IMR-90 (cell line): ENCODE data around the gene CACNA1I. TPM values are rescaled to one million over a fixed set of nuclear protein-coding genes. Genes with fewer than 3 reads are reported as not detected.

Source experiments
- ATAC-seq: fragments of 200-7000 bp; cut with Tn5 transposase; 2 replicates; pipeline ENCODE4 v1.9.1; 2020; ENCODE audit warnings: low read depth, mild to moderate bottlenecking, moderate library complexity
- BruUV-seq: library from RNA; stranded (reverse); fragments of 400-500 nt; replicated peaks from 2 replicates; lab custom pipeline; 2021; lab: Mats Ljungman, UMichigan
- CTCF ChIA-PET: fragments of 300-600 bp; formaldehyde crosslinking; extraction: SDS; loops from one replicate; lab custom pipeline; 2021; ENCODE audit warnings: antibody characterized with exemption; lab: Yijun Ruan, JAX
- POLR2A ChIA-PET: fragments of 300-600 bp; sonication (Branson Sonifier 250); formaldehyde crosslinking; loops from one replicate; lab custom pipeline; 2022; ENCODE audit warnings: antibody characterized with exemption; ENCODE audit not compliant: unreplicated experiment; lab: Charles Lee
- DNase-seq: peaks from one replicate; pipeline ENCODE4 v3.0.0; 2013
- H2AFZ ChIP-seq: replicated peaks from 2 replicates; pipeline ENCODE3; 2013; ENCODE audit warnings: low read length, mild to moderate bottlenecking; ENCODE audit not compliant: poor library complexity
- H2AK5ac ChIP-seq: 2 replicates; pipeline ENCODE4 v1.6.1; 2013; ENCODE audit warnings: low read depth, low read length, inconsistent platforms
- H2AK9ac ChIP-seq: replicated peaks from 2 replicates; pipeline ENCODE3; 2013; ENCODE audit warnings: mild to moderate bottlenecking, low read depth, low read length, moderate library complexity; ENCODE audit not compliant: poor library complexity
- H2BK120ac ChIP-seq: 2 replicates; pipeline ENCODE4 v1.6.1; 2013; ENCODE audit warnings: low read depth, low read length, inconsistent platforms
- H2BK15ac ChIP-seq: 3 replicates; pipeline ENCODE4 v1.6.1; 2013; ENCODE audit warnings: low read depth, low read length, inconsistent platforms
- H2BK20ac ChIP-seq: 2 replicates; pipeline ENCODE4 v1.6.1; 2013; ENCODE audit warnings: low read depth, mild to moderate bottlenecking, inconsistent platforms, low read length, moderate library complexity
- H2BK5ac ChIP-seq: 2 replicates; pipeline ENCODE4 v1.6.1; 2013; ENCODE audit warnings: mild to moderate bottlenecking, low read depth, low read length, inconsistent platforms; ENCODE audit not compliant: poor library complexity, severe bottlenecking
- H3K14ac ChIP-seq: replicated peaks from 2 replicates; pipeline ENCODE4 v1.6.1; 2013; ENCODE audit warnings: low read depth, low read length, inconsistent platforms
- H3K18ac ChIP-seq: 2 replicates; pipeline ENCODE4 v1.6.1; 2013; ENCODE audit warnings: low read depth, low read length, control low read depth
- H3K23ac ChIP-seq: 2 replicates; pipeline ENCODE4 v1.6.1; 2013; ENCODE audit warnings: low read depth, low read length, inconsistent platforms
- H3K27ac ChIP-seq: 2 replicates; pipeline ENCODE4 v1.5.1; 2013; ENCODE audit warnings: mild to moderate bottlenecking, control low read depth, low read length; ENCODE audit not compliant: insufficient read depth
- H3K27me3 ChIP-seq: 2 replicates; pipeline ENCODE4 v1.6.1; 2013; ENCODE audit warnings: low read length; ENCODE audit not compliant: control insufficient read depth, insufficient read depth
- H3K36me3 ChIP-seq: 2 replicates; pipeline ENCODE4 v1.6.1; 2013; ENCODE audit warnings: low read length, mixed read lengths; ENCODE audit not compliant: control insufficient read depth, insufficient read depth
- H3K4ac ChIP-seq: 2 replicates; pipeline ENCODE4 v1.6.1; 2013; ENCODE audit warnings: low read depth, low read length, inconsistent platforms
- H3K4me1 ChIP-seq: 2 replicates; pipeline ENCODE4 v1.6.1; 2013; ENCODE audit warnings: low read length, mixed read lengths; ENCODE audit not compliant: control insufficient read depth, insufficient read depth
- H3K4me2 ChIP-seq: 2 replicates; pipeline ENCODE4 v1.6.1; 2013; ENCODE audit warnings: low read depth, mild to moderate bottlenecking, control low read depth, low read length, moderate library complexity
- H3K4me3 ChIP-seq: 2 replicates; pipeline ENCODE4 v1.5.1; 2013; ENCODE audit warnings: low read depth, mild to moderate bottlenecking, control low read depth, low read length, moderate library complexity; ENCODE audit not compliant: insufficient read depth
- H3K56ac ChIP-seq: 2 replicates; pipeline ENCODE4 v1.6.1; 2013; ENCODE audit warnings: low read length, inconsistent platforms; ENCODE audit not compliant: insufficient read depth; ENCODE audit errors: extremely low read depth
- H3K79me1 ChIP-seq, 2 experiments: 2 replicates each; pipeline ENCODE4 v1.6.1; 2013; ENCODE audit warnings: low read length in 2 of 2, inconsistent platforms in 1 of 2, low read depth in 1 of 2
- H3K9ac ChIP-seq: 2 replicates; pipeline ENCODE4 v1.6.1; 2013; ENCODE audit warnings: low read depth, low read length, control low read depth
- H3K9me1 ChIP-seq: 2 replicates; pipeline ENCODE4 v1.6.1; 2013; ENCODE audit warnings: low read length, inconsistent platforms; ENCODE audit not compliant: insufficient read depth
- H3K9me3 ChIP-seq: 2 replicates; pipeline ENCODE4 v1.6.1; 2013; ENCODE audit warnings: low read length; ENCODE audit not compliant: control insufficient read depth, insufficient read depth
- H4K20me1 ChIP-seq: 2 replicates; pipeline ENCODE4 v1.6.1; 2013; ENCODE audit warnings: low read length, inconsistent platforms; ENCODE audit not compliant: insufficient read depth
- H4K5ac ChIP-seq: 2 replicates; pipeline ENCODE4 v1.6.1; 2013; ENCODE audit warnings: mild to moderate bottlenecking, low read depth, low read length, control low read depth
- H4K8ac ChIP-seq, 2 experiments: 2 replicates each; pipeline ENCODE4 v1.6.1; 2013; ENCODE audit warnings: low read depth in 2 of 2, low read length in 2 of 2, control low read depth in 1 of 2, inconsistent platforms in 1 of 2
- H4K91ac ChIP-seq: 2 replicates; pipeline ENCODE4 v1.6.1; 2013; ENCODE audit warnings: low read depth, low read length, inconsistent platforms; ENCODE audit not compliant: insufficient read depth
- FOS ChIP-seq: fragments of 150-350 bp; IDR thresholded peaks from 2 replicates; pipeline ENCODE4 v1.6.1; 2016; ENCODE audit warnings: low read depth, low read length
- NFE2L2 ChIP-seq: fragments of 150-350 bp; IDR thresholded peaks from 2 replicates; pipeline ENCODE4 v1.6.1; 2016; ENCODE audit warnings: low read depth, mild to moderate bottlenecking, low read length
- POLR2A ChIP-seq: IDR thresholded peaks from 2 replicates; pipeline ENCODE4 v1.6.1; 2012; ENCODE audit warnings: mild to moderate bottlenecking, low read depth, low read length
- RAD21 ChIP-seq: IDR thresholded peaks from 2 replicates; pipeline ENCODE4 v1.6.1; 2012; ENCODE audit warnings: low read length, improper control_type of control experiment
- RCOR1 ChIP-seq: IDR thresholded peaks from 2 replicates; pipeline ENCODE4 v1.6.1; 2012; ENCODE audit warnings: mild to moderate bottlenecking, low read length, improper control_type of control experiment; ENCODE audit not compliant: insufficient replicate concordance
- RFX5 ChIP-seq: IDR thresholded peaks from 2 replicates; pipeline ENCODE4 v1.8.0; 2012; ENCODE audit warnings: low read depth, mild to moderate bottlenecking, low read length, moderate library complexity
- SMC3 ChIP-seq: fragments of 150-350 bp; IDR thresholded peaks from 2 replicates; pipeline ENCODE4 v1.6.1; 2016; ENCODE audit warnings: low read depth, mild to moderate bottlenecking, antibody characterized with exemption, low read length, moderate library complexity
- WGBS, 2 experiments: methylation state at CpG; one replicate each; pipeline versions ENCODE4 v1.1.5 to v1.1.7; 2013; ENCODE audit warnings: missing lambda C conversion rate in 2 of 2; ENCODE audit not compliant: insufficient read length in 1 of 2; ENCODE audit errors: extremely low coverage in 2 of 2; 5-methylcytosine and 5-hydroxymethylcytosine counted together
- dilution Hi-C: fragments of 300-500 bp; cut with HindIII; formaldehyde crosslinking; loops from one replicate; pipeline ENCODE4 v1.14.3; 2018; ENCODE audit warnings: low sequenced_read_pairs; ENCODE audit not compliant: unreplicated experiment
- in situ Hi-C: fragments of 300-500 bp; cut with MboI; formaldehyde crosslinking; loops from 3 replicates; pipeline ENCODE4 v1.14.3; 2019; ENCODE audit warnings: low sequenced_read_pairs, inconsistent platforms, mixed read lengths
- intact Hi-C: fragments of 100-400 bp; cut with micrococcal nuclease; formaldehyde crosslinking; loops from 2 replicates; pipeline ENCODE4 v1.10.0; 2022
- polyA plus RNA-seq, 3 experiments: library from polyadenylated mRNA; depleted of rRNA; stranded (reverse); fragments of >200 nt; gene quantifications; 2 replicates each; pipeline ENCODE4 v1.2.3, GENCODE V29; 2012; ENCODE audit warnings: low replicate concordance in 1 of 3
- total RNA-seq: library from RNA; depleted of rRNA; stranded (reverse); fragments of >200 nt; gene quantifications from 2 replicates; pipeline ENCODE4 v1.2.3, GENCODE V29; 2012

CACNA1I gene
- total and polyA plus RNA-seq, 2 of the 4 experiments (the other 2 are of a cell fraction), result under 0.01 to 0.02 TPM

GRCh38 chr22:39649500-39650089 is 79.0 kb downstream of the CACNA1I start:
- Histone ChIP-seq H2BK20ac (no peak overlapping the region), H3K4me2 (no peak overlapping the region), H2BK5ac (no peak overlapping the region), H3K56ac (no peak overlapping the region), H3K14ac (no peak overlapping the region), H3K4me1 (peaks cover 1% of the 10 kb centered on the region; the same call in 1 of the 2 replicates), H2AK5ac (no peak overlapping the region; the same call in 1 of the 2 replicates), H2AK9ac (no peak overlapping the region), H3K27ac (no peak overlapping the region), H3K23ac (no peak overlapping the region), H2AFZ (no peak overlapping the region), H3K9me1 (no peaks in the 10 kb centered on the region), H2BK120ac (no peak overlapping the region), H3K9ac (no peak overlapping the region), H3K36me3 (no peaks in the 10 kb centered on the region), H3K18ac (no peak overlapping the region), H3K4ac (no peak overlapping the region), H3K9me3 (peaks cover 3% of the 10 kb centered on the region; the same call in 1 of the 2 replicates), H3K4me3 (no peak overlapping the region), H4K5ac (no peak overlapping the region), H3K27me3 (peaks cover 11% of the 10 kb centered on the region), H4K20me1 (no peaks in the 10 kb centered on the region), H3K79me1 (no peaks in the 10 kb centered on the region), H4K8ac (no peak overlapping the region), H4K91ac (no peak overlapping the region), H2BK15ac (no peak overlapping the region)
- intact Hi-C loops, result no loop called here
- 94% methylated on average over 31 of the region's 41 CpGs; no CpG with 5 or more reads in 1 of the 2 experiments for WGBS, 2 experiments
- CTCF ChIA-PET, result no interaction called here
- dilution Hi-C loops, result no loop called here
- no peak for ATAC-seq
- POLR2A ChIA-PET, result no interaction called here
- in situ Hi-C loops, result no loop called here
- TF ChIP-seq SMC3 (no peak), RCOR1 (no peak), FOS (no peak), RFX5 (no peak), NFE2L2 (no peak), POLR2A (no peak), RAD21 (no peak)
- no TSS peak for BruUV-seq
- DNase-seq, result no peak
